ENCODE data around the gene SLC9A9. TPM values are rescaled to one million over a fixed set of nuclear protein-coding genes. Genes with fewer than 3 reads are reported as not detected.

Gene SLC9A9
- total RNA-seq, 1 donor from 2014 or later, result 3.5 TPM

- Mint-ChIP-seq H3K27me3 (ENCODE audit: unreplicated experiment) (no peaks in the 10 kb centered on the region), H3K36me3 (ENCODE audit: unreplicated experiment) (no peaks in the 10 kb centered on the region), H3K9me3 (ENCODE audit: unreplicated experiment) (no peaks in the 10 kb centered on the region), H3K4me3 (ENCODE audit: unreplicated experiment) (no peak overlapping the region), H3K4me1 (ENCODE audit: unreplicated experiment) (peaks cover 2% of the 10 kb centered on the region), H3K27ac (ENCODE audit: unreplicated experiment) (no peak overlapping the region)
- TF ChIP-seq, protein P1, sequence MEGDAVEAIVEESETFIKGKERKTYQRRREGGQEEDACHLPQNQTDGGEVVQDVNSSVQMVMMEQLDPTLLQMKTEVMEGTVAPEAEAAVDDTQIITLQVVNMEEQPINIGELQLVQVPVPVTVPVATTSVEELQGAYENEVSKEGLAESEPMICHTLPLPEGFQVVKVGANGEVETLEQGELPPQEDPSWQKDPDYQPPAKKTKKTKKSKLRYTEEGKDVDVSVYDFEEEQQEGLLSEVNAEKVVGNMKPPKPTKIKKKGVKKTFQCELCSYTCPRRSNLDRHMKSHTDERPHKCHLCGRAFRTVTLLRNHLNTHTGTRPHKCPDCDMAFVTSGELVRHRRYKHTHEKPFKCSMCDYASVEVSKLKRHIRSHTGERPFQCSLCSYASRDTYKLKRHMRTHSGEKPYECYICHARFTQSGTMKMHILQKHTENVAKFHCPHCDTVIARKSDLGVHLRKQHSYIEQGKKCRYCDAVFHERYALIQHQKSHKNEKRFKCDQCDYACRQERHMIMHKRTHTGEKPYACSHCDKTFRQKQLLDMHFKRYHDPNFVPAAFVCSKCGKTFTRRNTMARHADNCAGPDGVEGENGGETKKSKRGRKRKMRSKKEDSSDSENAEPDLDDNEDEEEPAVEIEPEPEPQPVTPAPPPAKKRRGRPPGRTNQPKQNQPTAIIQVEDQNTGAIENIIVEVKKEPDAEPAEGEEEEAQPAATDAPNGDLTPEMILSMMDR (IDR thresholded peaks at IDR 0.05), result no peak
- no peak for DNase-seq (ENCODE audit: extremely low spot score, unreplicated experiment)
Observed at GRCh38 chr3:143263852-143264513, 584.3 kb downstream of the SLC9A9 start.

GRCh38 chr3:143261848-143262247 lies 586.4 kb downstream of the SLC9A9 start:
- Mint-ChIP-seq H3K4me1 (ENCODE audit: unreplicated experiment) (peaks cover 2% of the 10 kb centered on the region), H3K27ac (ENCODE audit: unreplicated experiment) (no peak overlapping the region), H3K36me3 (ENCODE audit: unreplicated experiment) (no peaks in the 10 kb centered on the region), H3K4me3 (ENCODE audit: unreplicated experiment) (no peak overlapping the region), H3K27me3 (ENCODE audit: unreplicated experiment) (no peaks in the 10 kb centered on the region), H3K9me3 (ENCODE audit: unreplicated experiment) (no peaks in the 10 kb centered on the region)
- TF ChIP-seq, protein P1 (IDR thresholded peaks at IDR 0.05), result no peak
- DNase-seq (ENCODE audit: extremely low spot score, unreplicated experiment), result no peak

- Mint-ChIP-seq H3K36me3 (ENCODE audit: unreplicated experiment) (no peaks in the 10 kb centered on the region), H3K27ac (ENCODE audit: unreplicated experiment) (no peak overlapping the region), H3K27me3 (ENCODE audit: unreplicated experiment) (no peaks in the 10 kb centered on the region), H3K9me3 (ENCODE audit: unreplicated experiment) (no peaks in the 10 kb centered on the region), H3K4me1 (ENCODE audit: unreplicated experiment) (peaks cover 6% of the 10 kb centered on the region), H3K4me3 (ENCODE audit: unreplicated experiment) (no peak overlapping the region)
- no peak for DNase-seq (ENCODE audit: extremely low spot score, unreplicated experiment)
- TF ChIP-seq, protein P1 (IDR thresholded peaks at IDR 0.05), result no peak
Observed at GRCh38 chr3:143258692-143259091, 589.6 kb downstream of the SLC9A9 start.

DNA sequence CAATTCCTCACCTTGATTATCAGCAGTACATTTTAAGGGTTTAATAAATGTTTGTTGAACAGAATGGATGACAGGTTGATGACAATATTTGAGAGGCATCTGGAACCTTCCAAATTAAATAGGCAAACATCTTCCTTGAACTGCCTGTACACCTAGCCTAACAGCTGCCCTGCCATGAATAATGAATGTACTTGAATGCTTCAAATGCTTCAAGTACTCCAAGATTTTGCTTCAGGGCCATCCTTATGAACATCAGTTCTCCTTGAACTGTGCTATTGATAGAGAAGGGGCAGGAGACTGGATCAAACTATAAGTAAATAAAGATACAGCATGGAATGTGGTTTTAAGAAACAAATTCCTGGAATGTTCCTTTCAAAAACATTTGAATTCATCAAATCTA lies 591.9 kb downstream of the SLC9A9 start:
- H3K27me3 Mint-ChIP-seq (ENCODE audit: unreplicated experiment), result no peaks in the 10 kb centered on the region
- H3K27ac Mint-ChIP-seq (ENCODE audit: unreplicated experiment), result no peak overlapping the region
- H3K4me3 Mint-ChIP-seq (ENCODE audit: unreplicated experiment), result no peak overlapping the region
- TF ChIP-seq, protein P1 (IDR thresholded peaks at IDR 0.05), result no peak
- H3K9me3 Mint-ChIP-seq (ENCODE audit: unreplicated experiment), result no peaks in the 10 kb centered on the region
- H3K36me3 Mint-ChIP-seq (ENCODE audit: unreplicated experiment), result no peaks in the 10 kb centered on the region
- H3K4me1 Mint-ChIP-seq (ENCODE audit: unreplicated experiment), result peaks cover 6% of the 10 kb centered on the region
- no peak for DNase-seq (ENCODE audit: extremely low spot score, unreplicated experiment)

- no peaks in the 10 kb centered on the region for H3K27me3 Mint-ChIP-seq (ENCODE audit: unreplicated experiment)
- TF ChIP-seq, protein P1 (IDR thresholded peaks at IDR 0.05), result no peak
- H3K4me1 Mint-ChIP-seq (ENCODE audit: unreplicated experiment), result peaks cover 6% of the 10 kb centered on the region
- no peak overlapping the region for H3K27ac Mint-ChIP-seq (ENCODE audit: unreplicated experiment)
- H3K9me3 Mint-ChIP-seq (ENCODE audit: unreplicated experiment), result no peaks in the 10 kb centered on the region
- no peak for DNase-seq (ENCODE audit: extremely low spot score, unreplicated experiment)
- no peaks in the 10 kb centered on the region for H3K36me3 Mint-ChIP-seq (ENCODE audit: unreplicated experiment)
- no peak overlapping the region for H3K4me3 Mint-ChIP-seq (ENCODE audit: unreplicated experiment)
Observed at GRCh38 chr3:143255739-143256138, 592.5 kb downstream of the SLC9A9 start.

Data from osteocyte (in vitro differentiated cells).